GM10248 (cell line): Measurements from ENCODE around the gene ZRANB1.

Experiments
- CTCF ChIA-PET: fragments of 300-600 bp; sonication (Branson Sonifier 250); formaldehyde crosslinking; extraction: SDS; loops from one replicate; lab custom pipeline; 2021; ENCODE audit warnings: antibody characterized with exemption; lab: Yijun Ruan, JAX
- POLR2A ChIA-PET: fragments of 350-650 bp; sonication (Branson Sonifier 250); formaldehyde crosslinking; extraction: SDS; loops from one replicate; lab custom pipeline; 2020; ENCODE audit warnings: antibody characterized with exemption; lab: Yijun Ruan, JAX
- DNase-seq: peaks from one replicate; pipeline ENCODE4 v3.0.0; 2012; ENCODE audit errors: extremely low spot score
- TF ChIP-seq, protein P1 (sequence below): IDR thresholded peaks from 2 replicates; pipeline ENCODE4 v1.5.1; 2012; ENCODE audit warnings: mild to moderate bottlenecking, low read depth; ENCODE audit errors: extremely low read depth, missing control alignments, control extremely low read depth

The ZRANB1 gene

DNA sequence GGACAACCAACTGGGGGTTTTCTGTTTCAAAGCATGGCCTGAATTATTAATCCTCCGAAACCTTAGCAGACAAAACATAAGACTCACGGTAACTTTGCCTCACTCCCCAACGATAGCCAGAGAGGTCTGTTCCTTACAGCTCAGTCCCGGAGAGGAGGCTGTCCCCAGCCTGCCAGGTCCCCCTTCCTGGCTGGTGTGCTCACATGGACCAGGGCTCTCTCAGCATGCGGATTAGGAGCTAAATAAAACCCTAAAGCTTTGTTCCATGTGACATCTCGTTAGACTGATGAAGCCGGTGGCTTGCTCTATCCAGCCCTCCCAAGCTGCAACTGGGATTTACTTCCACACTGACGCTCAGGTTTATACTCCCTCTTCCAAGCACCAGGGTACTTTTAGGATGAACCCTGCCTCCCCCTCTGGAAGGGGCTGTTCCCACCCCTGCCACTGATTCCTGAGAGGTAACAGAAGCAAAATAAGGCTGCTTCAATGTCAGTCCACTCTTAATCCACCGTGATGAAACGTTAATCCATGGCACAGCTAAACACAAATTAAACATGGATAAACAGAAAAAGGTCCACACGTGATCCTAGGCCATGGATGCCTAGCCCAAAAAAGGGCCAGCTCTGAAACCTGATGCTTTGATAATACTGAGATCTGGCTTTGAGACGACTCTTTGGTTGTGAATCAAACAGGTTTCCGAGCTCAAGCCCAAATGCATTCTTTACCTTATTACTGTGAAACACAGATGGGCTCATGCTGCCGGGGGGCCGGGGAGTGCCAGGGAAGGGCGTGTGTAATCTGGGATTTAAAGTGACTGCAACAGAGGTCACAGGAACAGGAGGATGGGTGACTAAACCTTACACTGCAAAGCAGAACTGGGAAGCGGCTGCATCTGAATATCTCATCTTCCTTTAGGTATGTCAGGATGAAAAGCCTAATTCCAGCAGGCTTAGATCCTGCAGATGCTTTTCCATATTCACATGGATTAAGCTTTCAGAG lies 86.2 kb downstream of the ZRANB1 start:
- no peak for DNase-seq
- TF ChIP-seq, protein P1, sequence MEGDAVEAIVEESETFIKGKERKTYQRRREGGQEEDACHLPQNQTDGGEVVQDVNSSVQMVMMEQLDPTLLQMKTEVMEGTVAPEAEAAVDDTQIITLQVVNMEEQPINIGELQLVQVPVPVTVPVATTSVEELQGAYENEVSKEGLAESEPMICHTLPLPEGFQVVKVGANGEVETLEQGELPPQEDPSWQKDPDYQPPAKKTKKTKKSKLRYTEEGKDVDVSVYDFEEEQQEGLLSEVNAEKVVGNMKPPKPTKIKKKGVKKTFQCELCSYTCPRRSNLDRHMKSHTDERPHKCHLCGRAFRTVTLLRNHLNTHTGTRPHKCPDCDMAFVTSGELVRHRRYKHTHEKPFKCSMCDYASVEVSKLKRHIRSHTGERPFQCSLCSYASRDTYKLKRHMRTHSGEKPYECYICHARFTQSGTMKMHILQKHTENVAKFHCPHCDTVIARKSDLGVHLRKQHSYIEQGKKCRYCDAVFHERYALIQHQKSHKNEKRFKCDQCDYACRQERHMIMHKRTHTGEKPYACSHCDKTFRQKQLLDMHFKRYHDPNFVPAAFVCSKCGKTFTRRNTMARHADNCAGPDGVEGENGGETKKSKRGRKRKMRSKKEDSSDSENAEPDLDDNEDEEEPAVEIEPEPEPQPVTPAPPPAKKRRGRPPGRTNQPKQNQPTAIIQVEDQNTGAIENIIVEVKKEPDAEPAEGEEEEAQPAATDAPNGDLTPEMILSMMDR = no peak
- CTCF ChIA-PET = interaction anchor here (1.4 to 2.4 kb wide), 3 partner anchors 9 to 28 kb away, joined by 3 to 11 read pairs (median 4); no protein-coding TSS in a partner anchor
- POLR2A ChIA-PET = no interaction called here

DNA sequence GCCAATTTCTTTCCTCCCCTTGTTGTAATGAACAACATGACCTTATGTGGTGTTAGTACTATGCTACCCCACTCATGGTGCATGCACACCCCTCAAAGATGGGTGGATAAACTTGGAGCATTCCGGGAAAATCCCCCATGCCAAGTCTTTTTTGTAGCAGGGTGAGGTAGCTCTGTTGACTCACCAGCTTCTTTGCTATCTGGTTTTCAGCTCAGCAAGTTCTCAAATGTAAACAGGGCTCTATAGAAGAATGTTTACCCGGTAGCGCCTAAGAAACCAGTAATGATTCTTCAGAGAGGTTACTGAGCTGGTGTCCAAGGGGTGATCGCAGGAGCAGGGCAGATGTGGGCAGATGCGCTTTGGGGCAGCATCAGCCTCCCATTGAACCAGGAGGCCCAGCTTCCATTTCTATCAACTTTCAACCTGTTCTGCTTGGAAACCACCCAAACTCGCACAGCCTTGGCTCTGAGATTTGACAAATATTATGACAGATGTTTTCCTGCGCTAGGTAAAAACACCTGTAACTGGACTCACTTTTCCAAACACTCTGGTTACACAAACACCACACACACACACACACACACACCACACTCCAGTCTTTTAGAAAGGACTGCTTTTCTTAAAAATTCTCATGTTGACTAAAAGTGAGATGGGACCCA lies 87.8 kb downstream of the ZRANB1 start:
- DNase-seq = no peak
- CTCF ChIA-PET = interaction anchor here (1.1 to 2.4 kb wide), 2 partner anchors 18 to 37 kb away, joined by 4 to 11 read pairs; no protein-coding TSS in a partner anchor
- TF ChIP-seq, protein P1 = no peak
- POLR2A ChIA-PET = interaction anchor here (0.6 kb wide), 1 partner anchor 319 kb away, joined by 3 read pairs; no protein-coding TSS in a partner anchor

DNA sequence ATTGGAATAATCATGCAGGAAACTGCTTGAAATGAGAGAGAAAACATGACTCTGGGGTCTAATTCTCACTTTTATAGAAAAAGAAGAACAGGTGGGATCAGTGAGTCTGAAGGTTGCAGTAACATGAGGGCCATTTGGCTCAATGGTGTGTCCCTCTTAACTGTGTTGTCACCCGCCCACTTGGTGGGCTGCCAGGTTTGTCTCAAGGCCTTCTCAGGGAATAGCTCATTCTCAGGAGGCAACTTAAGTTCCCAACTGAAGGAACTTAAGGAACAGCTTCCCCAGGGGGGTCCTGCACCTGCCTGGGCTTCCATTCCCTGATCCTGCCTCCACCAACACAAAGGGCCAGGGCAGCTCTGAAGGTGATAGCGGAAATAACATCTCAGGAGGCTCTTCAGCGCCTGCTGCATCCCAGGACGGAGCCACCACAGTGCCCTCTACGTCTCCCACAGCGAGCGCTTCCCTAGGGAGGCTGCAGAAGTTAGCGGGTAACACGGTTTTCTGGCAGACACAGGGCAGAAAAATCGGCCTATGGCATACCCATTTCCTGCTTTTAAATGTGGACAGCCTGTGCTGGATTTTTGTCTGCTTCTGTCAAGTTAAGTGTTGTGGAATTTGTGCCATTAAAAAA lies 88.8 kb downstream of the ZRANB1 start:
- CTCF ChIA-PET = interaction anchor here (0.6 kb wide), 1 partner anchor 17 kb away, joined by 3 read pairs; no protein-coding TSS in a partner anchor
- no peak for DNase-seq

DNA sequence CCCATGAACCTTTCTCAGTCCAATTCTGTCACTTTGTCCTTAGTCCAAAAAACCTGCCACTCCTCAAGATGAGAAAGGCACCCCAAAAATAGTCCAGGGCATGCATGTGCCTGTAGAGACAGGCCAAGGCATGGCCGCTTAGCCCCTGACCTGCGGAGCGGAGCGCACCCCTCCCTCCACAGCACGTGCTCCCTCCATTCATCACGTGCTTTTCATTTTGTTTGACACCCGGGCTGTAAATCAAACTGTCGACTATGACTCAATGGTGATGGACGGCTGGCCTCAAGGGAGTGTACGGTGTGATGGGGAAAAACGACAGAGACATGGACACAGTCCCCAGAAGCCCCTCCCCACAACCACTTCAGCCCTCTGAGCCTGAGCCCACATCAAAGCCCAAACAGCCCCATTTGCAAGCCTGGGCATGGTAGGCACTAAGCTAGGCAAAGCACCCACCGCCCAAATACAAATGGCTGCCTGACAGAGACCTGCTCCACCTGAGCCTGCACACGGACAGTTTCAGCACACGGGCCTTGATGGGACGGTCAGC lies 90.6 kb downstream of the ZRANB1 start:
- CTCF ChIA-PET = interaction anchor here (1.5 kb wide), 1 partner anchor 15 kb away, joined by 3 read pairs; no protein-coding TSS in a partner anchor
- POLR2A ChIA-PET = no interaction called here
- TF ChIP-seq, protein P1 = no peak
- DNase-seq = no peak

More for the DNA sequence above, 88.8 kb downstream of the ZRANB1 start:
- POLR2A ChIA-PET = no interaction called here
- TF ChIP-seq, protein P1 = no peak

DNA sequence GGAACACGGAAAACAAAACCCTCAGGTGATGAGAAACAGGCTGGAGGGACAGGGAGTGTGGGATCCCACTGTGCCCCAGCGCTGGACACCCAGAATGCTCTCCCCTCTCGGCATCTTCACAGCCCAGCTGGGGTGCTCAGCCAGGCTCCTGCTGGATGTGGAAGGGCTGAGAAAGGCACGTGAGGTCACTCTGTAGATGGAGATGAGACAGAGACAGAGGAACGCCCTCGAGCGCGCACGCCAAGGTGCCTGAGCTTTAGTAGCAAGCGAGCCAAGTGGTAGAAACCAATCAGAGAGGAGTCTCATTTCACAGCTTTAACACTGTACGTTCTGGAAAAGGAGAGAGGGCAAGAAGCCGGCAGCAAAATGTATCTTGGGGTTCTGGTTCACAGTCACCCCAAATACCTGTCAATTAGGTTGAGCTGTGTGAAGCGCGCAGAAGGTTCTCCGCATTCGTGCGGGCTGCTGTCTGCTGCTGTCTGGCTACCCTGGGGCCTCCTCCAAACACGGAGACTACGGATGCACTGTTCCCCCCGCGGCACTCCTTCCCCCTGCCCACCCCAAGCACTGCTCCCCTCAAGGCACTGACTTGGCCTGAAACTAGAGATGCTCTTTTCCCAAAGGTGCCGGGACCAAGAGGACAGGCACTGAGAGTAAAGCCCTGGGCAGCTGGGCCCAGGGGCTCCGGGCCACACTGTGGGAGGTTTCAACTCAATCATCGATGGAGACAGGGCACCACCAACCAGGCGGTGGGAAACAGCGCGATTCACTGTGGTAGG lies 91.4 kb downstream of the ZRANB1 start:
- DNase-seq = no peak
- TF ChIP-seq, protein P1 = no peak
- ChIA-PET CTCF (interaction anchor here (1.2 to 4.1 kb wide), 3 partner anchors 14 to 24 kb away, joined by 3 to 27 read pairs (median 3); no protein-coding TSS in a partner anchor), POLR2A (no interaction called here)
